LNCAP (cell line): ENCODE measurements around the gene NFKBIA.

Experiments
- TF ChIP-seq, protein P1 (sequence below): fragments of 450-650 bp; IDR thresholded peaks from 2 replicates; pipeline ENCODE4 v1.5.1; 2017; ENCODE audit warnings: mild to moderate bottlenecking

The NFKBIA gene

DNA sequence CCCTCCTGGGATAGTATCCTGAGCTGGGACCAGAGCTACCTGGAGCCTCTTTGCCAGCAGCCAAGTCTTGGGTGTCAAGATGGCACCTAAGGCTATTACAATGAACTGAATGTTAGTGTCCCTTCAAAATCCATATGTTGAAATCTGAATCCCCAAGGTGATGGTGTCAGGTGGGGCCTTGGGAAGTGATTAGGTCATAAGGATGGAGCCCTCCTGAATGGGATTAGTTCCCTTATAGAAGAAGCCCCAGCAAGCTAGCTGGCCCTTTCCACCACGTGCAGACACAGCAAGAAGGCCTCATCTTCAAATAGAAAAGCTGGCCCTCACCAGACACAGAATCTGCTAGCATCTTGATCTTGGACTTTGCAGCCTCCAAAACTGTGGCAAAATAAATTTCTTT lies 12.4 kb downstream of the NFKBIA start:
- TF ChIP-seq, protein P1, sequence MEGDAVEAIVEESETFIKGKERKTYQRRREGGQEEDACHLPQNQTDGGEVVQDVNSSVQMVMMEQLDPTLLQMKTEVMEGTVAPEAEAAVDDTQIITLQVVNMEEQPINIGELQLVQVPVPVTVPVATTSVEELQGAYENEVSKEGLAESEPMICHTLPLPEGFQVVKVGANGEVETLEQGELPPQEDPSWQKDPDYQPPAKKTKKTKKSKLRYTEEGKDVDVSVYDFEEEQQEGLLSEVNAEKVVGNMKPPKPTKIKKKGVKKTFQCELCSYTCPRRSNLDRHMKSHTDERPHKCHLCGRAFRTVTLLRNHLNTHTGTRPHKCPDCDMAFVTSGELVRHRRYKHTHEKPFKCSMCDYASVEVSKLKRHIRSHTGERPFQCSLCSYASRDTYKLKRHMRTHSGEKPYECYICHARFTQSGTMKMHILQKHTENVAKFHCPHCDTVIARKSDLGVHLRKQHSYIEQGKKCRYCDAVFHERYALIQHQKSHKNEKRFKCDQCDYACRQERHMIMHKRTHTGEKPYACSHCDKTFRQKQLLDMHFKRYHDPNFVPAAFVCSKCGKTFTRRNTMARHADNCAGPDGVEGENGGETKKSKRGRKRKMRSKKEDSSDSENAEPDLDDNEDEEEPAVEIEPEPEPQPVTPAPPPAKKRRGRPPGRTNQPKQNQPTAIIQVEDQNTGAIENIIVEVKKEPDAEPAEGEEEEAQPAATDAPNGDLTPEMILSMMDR, result no peak

DNA sequence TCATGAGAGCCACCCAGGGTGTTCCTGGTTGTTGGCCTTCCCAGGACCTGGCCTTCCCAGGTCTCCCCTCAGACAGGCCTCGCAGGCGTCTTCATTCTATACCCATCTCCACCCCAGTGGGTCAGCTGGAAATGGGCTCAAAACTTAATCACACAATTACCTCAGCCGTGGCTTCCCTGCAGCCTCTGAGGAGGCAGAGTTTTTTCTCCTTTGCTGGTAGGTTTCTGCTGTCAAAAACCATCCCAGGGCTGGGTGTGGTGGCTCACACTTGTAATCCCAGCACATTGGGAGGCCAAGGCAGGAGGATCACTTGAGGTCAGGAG lies 13.2 kb downstream of the NFKBIA start:
- TF ChIP-seq, protein P1, result no peak

DNA sequence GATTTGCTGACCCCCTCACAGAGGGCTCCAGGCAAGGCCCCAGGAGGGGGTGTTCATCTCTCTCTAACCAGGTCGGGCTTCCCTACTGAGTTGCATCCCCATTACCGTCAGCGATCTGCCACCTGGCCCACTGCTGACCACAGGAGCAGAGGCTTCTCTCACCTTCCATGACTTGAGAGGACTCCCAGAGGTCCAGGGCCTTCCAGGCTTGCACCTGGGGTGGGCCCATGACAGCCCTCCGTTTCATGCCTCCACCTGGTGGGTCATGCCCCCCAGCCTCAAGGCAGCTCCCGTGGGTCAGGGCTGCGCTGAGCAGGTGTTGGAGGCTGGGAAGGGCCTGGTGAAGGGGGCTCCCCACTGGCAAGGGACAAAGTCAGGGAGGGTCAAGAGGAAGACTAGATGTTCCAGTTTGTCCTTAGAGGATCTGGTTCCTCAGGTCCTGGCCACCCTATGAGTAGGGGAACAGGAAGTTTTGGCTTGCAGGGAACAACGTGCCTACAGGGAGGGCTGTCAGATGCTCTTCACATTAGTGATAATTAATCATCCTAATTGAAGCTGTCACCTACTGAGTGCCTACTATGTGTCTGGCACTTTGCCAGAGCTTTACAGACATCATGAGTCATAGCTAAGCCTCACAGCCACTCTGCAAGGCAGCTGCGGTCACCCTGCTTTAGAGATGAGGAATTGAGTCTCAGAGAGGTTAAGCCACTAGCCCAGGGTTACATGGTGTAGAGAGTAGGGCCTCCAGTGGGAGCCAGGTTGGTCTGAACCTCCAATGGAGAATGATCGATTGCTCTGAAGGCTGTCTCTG lies 13.8 kb downstream of the NFKBIA start:
- TF ChIP-seq, protein P1, result no peak

DNA sequence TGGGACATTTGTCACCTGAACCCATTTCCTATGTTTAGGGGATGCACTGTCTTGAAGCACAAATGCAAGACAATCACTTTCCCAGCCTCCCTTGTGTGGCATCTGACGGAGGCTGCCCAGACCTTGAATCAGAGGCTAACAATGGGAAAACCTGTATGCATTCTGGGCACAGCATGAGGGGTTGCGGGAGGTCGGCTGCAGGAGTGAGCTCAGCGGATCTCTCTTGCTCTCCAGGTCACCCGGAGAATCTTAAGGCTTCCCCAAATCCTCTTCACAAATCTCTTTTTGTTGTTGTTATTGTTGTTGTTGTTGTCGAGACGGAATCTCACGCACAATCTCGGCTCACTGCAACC lies 15.3 kb downstream of the NFKBIA start:
- TF ChIP-seq, protein P1, result no peak

DNA sequence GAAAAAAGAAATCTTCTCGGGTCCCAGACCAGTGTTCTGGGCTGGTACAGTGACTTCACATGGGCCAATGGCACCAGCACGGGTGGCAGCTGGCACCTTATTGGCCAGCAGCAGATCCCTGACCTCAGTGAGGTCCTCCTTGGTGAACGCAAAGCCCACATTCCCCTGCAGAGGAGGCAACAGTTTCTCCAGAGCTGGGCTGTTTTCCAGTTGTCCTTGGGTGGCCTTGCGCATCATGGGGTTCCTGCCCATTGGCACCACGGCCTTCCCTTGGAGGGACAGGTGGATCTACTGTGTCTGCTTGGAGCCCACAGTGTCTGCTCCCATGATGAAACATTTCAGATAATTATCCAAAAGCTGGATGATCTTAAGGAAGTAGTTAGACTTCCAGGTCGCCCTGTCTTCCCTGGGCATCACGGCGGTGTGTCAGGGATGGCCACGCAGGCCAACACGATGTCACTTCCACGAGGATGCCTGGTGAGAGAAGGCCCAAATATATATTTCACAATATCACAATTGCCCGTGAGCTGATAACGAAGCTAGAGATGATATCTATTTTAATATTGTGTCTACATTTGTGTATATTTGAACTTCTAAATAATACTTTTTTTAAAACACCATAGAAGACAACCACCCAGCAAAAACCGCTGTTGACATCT lies 15.8 kb downstream of the NFKBIA start:
- TF ChIP-seq, protein P1, result no peak

DNA sequence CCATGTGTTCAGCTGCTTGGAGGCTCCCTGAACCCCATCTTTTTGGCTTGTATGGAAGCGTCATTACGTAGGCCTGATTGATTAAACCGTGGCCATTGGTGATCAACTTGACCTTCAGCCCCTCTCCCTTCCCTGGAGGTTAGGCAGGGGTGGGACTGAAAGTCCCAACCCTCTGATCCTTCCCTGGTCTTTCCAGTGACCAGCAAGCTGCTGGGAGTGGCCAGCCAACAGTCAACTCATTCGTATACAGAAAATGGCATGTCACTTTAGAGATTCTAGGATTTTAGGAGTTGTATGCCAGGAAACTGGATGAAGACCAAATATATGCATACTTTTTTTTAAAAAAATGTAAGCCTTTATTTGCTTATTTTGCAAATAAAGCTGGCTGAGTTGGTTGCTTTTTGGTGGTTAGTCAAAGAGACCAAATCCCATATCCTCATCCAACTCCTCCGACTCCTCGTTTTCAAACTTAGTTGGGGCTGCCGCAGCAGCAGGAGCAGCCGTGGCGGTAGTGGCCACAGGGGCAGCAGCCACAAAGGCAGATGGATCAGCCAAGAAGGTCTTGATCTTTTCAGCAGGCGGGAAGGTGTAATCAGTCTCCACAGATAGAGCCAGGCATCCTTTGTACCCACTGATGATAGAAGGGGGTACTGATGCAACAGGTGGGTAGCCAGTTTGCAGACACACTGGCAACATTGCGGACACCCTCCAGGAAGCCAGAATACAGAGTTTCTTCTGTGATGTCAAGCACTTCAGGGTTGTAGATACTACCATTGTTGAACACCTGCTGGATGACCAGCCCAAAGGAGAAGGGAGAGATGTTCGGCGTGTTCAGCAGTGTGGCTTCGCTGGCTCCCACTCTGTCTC lies 16.6 kb downstream of the NFKBIA start:
- TF ChIP-seq, protein P1, result no peak

DNA sequence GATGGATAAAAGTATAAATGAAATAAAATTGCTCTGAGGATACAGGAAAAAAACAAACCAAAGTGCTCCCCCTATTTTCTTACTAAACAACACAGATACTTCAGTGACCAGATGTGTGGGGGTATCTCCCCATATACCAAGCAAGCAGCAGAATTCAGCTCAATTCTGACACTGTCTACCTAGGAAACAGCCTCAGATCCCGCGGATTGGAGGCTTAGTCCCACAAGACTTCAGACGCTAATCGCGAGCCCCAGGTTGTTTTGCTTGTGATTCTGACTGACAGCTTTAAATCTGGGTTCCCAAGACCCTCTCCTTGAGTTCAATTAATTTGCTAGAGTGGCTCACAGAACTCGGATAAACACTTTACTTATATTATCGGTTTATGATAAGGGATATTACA lies 17.3 kb downstream of the NFKBIA start:
- TF ChIP-seq, protein P1, result no peak
